HG03060 (cell line): Measurements from ENCODE around the gene GMEB1.
A peak's percentile ranks its signal among the peaks of the same experiment; 100 is the strongest.
"Not testable (repeated sequence)": the region's sequence is repeated elsewhere in the genome, so short reads cannot be mapped to it uniquely, and the experiment has no call there.

ENCODE experiments used
- ATAC-seq: cut with Tn5 transposase; IDR thresholded peaks from one replicate; pipeline ENCODE4 v1.9.1; 2021; ENCODE audit warnings: low read depth, moderate number of reproducible peaks; ENCODE audit not compliant: unreplicated experiment

The GMEB1 gene

DNA sequence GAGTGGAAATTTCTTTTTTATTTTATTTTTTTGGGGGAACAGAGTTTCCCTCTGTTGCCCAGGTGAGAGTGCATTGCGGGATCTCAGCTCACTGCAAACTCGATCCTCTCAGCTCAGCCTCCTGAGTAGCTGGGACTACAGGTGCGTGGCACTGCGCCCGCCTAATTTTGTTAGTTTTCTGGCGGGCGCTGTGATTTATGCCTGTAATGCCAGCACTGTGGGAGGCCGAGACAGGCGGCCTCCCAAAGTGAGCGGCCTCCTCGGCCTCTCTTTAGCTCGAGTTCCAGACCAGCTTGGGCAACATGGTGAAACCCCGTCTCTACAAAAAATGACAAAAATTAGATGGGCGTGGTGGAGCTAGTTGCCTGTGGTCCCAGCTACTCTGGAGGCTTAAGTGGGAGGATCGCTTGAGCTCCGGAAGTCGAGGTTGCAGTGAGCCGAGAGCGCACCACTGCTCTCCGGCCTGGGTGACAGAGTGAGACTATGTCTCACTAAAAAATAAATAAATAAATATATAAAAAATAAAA is 2.7 kb downstream of the GMEB1 start:
- ATAC-seq, result no peak

DNA sequence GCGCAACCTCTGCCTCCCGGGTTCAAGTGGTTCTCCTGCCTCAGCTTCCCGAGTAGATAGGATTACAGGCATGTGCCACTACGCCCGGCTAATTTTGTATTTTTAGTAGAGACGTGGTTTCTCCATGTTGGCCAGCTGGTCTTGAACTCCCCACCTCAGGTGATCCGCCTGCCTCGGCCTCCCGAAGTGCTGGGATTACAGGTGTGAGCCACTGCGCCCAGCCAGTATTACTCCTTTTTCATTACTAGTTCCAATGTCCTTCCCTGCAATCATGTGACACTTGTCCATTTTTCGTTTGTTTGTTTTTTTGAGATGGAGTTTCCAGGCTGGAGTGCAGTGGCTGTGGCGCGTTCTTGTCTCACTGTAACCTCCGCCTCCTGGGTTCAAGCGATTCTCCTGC is 4.4 kb downstream of the GMEB1 start:
- not testable (repeated sequence) for ATAC-seq

DNA sequence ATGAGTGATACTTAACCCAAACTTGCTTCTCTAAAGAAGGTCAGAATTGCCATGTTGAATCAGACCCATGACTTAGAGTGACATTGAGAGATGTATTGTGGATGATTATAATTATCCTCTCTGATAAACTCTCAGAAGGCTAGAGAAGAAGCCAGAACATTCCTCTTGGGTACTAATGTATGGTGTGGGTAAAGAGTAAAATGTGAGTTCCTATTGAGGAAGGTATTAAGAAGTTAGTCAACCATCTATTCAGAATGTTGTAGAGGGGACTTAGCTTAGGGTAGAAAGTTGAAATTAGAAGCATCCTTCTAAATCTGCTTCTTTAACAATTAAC is 7.3 kb downstream of the GMEB1 start:
- no peak for ATAC-seq

DNA sequence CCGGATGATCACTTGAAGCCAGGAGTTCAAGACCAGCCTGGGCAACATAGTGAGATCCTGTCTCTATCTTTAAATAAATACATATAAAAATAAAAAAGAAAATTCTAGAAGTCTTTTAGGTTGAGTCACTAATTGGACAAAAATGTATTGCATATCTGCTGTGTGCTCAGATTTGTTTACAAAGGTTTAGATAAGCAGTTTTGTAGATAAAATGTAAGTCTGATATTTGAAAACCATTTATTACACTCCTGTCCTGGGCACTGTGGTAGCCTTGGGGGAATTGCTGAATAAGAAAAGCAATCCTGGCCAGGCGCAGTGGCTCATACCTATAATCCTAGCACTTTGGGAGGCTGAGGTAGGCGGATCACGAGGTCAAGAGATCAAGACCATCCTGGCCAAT is 11.6 kb downstream of the GMEB1 start:
- ATAC-seq, result no peak

DNA sequence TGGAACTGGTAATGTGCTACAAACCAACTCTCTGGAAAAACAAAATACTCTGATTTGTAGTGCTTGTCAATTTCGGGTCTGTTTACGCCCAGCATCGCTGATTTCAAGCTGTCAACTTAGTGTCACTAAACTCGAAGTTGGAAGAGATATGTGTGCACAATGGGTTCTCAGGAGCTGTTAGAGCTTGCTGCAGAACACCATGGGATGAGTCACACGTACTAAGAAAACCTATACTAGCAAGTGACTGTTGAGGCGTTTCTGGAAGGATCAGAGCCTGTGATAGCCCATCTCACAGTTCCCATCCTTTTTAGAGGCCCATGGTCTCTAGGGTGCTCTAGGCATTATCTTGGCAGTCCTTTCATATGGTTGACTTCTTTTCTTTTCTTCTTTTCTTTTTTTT is 14.3 kb downstream of the GMEB1 start:
- no peak for ATAC-seq

DNA sequence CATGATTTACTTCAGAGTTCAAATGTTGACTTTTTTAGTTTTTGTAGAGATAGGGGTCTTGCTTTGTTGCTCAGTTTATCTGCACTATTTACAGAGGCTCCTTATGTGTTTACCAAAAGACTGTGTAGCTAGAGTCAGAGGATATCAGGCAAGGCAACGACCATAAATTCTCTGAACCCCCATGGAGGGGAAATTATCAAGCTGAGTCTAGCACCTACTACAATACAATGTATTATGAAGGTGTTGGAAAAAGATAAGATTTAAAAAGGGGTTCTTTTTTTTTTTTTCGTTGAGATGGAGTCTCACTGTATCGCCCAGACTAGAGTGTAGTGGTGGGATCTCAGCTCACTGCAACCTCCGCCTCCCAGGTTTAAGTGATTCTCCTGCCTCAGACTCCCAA is 16.4 kb downstream of the GMEB1 start:
- no peak for ATAC-seq

DNA sequence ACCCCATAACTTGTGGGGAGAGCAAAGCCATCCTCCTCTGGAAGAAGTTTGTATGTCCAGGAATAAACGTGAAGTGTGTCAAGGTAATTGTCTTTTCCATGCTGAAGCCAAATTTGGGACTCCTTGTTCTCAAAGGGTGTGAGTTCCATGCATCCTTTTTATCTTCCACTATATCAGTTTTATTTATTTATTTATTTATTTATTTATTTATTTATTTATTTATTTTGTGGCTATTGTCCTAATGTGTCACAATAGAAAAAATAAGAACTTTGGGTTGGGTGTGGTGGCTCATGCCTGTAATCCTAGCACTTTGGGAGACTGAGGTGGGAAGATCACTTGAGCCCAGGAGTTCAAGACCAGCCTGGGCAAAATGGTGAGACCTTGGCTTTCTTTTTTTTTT is 23.0 kb downstream of the GMEB1 start:
- not testable (repeated sequence) for ATAC-seq

DNA sequence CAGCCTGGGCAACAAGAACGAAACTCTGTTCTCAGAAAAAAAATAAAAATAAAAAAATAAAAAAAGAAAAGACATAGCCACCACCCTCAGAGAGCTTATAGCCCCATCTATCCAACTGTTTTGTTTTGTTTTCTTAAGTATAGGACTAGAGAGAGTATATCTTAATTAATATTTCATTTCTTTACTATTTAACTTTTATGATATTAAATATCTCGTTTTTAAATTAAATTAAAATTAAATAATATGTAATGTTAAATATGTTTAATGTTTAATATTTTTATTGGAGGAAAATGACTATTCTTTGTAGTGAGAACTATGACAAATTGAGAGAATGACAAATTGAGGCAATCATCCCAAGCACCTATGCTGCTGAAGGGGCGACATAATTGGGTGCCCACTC is 35.0 kb downstream of the GMEB1 start:
- ATAC-seq, result no peak

DNA sequence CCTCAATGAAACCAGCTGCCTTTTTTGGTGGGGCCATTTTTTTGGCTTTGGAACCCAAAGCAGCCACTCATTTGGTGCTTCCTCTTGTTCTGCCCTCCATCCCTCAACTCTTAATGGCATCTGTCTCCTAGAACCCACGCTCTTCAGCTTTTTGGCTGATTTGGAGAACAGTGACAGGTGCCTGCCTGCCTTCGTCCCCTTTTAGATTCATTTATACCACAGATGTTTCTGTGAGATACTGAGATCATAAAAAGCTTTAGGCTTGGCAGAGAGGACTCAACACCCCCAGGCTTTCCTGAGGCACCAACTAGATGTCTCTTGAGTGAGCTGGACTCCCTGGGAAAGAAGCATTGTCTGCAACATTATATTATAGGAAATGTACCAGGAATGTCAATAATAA is 47.8 kb downstream of the GMEB1 start:
- ATAC-seq, result no peak

DNA sequence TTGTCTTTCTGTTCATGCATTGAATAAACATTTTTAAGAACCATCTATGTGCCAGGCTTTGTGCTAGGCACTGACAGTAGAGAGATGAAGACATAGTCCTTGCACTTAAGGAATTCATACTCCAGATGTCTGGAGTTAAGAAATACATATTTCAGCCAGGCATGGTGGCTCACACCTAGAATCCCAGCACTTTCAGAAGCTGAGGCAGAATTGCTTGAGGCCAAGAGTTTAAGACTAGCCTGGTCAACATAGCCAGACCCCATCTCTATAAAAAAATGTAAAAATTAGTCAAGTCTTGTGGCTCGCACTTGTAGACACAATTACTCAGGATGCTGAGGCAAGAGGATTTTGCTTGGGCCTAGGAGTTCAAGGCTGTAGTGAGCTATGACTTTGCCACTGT is 49.6 kb downstream of the GMEB1 start:
- no peak for ATAC-seq

DNA sequence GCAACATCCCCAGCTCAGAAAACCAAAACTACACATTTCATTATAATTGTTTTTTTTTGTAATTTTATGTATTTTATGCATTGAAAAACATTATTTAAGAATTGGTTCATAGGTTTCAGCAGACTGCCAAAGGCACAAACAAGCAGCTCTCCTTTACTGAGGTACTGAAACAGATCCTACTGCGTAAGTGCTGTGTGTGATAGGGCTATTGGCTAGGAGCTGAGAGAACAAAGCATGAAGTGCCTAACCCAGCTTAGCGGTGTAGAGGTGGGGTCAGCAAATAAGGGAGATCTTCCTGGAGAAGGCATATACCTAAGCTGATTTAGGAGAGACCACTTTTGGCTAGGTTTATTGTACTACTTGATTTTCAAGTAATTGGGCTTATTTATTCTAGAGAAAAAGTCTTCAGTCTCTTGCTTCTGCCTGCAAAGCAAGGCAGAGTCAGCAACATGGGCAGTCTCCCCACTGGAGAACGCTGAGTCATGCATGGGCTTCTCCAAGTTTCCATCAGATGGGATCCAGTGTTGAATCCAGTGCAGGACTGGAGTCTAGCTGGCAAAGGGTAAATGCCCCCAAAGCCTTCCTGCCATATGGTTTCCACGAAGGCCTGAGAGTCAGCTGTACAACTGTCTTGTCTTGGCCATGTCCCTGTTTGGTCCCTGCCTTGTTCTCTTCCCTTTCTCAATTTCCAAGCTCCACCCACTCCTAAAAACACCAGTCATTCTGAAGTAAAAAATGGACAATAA is 50.2 kb downstream of the GMEB1 start:
- no peak for ATAC-seq

DNA sequence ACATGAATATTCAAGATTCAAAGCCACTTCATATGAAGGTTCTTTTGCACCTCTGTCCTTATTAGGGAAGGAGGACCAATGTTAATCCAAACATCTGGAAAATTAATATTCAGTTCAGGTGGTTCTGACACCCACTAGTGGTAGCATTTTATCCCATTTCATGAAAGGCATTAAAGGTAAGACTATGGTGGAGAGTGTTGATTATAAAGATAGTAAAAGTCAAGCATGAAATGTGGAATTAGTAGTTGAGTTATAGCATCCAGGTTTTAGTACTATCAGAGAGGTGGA is 50.7 kb downstream of the GMEB1 start:
- ATAC-seq, result no peak

DNA sequence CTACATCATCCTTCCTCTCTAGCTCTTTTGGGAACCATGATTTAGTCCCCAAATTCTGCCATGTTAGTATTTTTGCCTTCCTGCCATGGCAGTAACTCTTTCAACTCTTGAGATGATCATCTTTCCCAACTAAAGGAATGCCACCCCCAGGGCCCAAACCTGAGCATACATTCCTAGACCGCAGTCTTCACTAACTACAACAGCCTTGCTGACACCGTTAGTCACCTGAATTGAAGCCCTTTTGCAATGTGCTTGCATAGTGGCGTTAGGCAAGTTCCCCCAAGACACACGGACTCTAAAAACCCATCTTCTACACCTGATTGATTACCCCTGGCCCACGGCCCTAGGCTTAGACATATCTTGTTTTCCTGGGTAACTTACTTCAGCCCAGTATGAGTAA is 51.8 kb downstream of the GMEB1 start:
- no peak for ATAC-seq

DNA sequence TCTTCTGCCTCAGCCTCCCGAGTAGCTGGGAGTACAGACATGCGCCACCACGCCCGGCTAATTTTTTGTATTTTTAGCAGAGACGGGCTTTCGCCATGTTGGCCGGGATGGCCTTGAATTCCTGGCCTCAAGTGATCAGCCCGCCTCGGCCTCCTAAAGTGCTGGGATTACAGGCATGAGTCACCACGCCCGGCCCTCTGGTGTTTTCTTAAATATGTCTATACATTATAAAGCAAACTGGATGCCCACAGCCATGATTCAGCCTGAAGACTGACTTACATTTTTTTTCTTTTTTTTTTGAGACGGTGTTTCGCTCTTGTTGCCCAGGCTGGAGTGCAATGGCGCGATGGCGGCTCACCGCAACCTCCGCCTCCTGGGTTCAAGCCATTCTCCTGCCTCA is 53.3 kb downstream of the GMEB1 start:
- ATAC-seq, result not testable (repeated sequence)

DNA sequence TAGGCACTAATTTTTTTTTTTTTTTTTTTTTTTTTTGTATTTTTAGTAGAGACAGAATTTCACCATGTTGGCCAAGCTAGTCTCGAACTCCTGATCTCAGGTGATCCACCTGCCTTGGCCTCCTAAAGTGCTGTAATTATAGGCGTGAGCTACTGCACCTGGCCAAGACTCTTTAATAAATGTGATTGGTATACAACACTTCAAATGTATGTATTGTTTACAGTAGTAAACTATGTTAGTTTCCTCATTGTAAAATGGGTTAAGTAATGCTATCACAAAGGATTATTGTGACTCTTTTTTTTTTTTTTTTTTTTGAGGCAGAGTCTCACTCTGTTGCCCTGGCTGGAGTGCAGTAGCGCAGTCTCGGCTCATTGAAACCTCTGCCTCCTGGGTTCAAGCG is 56.8 kb downstream of the GMEB1 start:
- not testable (repeated sequence) for ATAC-seq

DNA sequence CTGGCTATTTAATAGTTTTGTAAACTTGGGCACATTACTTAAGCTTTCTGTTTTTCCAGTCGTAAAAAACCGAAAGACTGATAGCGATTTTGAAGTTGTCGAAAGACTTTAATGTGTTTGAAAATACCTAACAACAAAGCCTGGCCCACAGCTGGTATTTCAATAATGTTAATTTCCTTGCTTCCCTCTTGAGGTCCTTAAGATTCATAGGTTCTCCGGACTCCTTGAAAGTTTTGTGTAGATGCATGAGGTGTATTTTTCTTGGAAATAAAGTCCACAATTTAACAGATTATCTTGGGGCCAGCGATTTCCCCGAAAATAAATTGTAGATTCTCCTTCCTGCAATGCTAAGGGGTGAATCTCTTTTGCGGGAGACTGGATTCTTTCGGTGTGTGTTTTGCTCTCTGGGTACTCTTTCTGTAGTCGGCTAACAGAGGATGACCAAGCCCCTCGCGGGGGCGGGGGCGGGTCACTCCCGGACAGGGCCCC is 67.4 kb downstream of the GMEB1 start:
- ATAC-seq, result no peak

DNA sequence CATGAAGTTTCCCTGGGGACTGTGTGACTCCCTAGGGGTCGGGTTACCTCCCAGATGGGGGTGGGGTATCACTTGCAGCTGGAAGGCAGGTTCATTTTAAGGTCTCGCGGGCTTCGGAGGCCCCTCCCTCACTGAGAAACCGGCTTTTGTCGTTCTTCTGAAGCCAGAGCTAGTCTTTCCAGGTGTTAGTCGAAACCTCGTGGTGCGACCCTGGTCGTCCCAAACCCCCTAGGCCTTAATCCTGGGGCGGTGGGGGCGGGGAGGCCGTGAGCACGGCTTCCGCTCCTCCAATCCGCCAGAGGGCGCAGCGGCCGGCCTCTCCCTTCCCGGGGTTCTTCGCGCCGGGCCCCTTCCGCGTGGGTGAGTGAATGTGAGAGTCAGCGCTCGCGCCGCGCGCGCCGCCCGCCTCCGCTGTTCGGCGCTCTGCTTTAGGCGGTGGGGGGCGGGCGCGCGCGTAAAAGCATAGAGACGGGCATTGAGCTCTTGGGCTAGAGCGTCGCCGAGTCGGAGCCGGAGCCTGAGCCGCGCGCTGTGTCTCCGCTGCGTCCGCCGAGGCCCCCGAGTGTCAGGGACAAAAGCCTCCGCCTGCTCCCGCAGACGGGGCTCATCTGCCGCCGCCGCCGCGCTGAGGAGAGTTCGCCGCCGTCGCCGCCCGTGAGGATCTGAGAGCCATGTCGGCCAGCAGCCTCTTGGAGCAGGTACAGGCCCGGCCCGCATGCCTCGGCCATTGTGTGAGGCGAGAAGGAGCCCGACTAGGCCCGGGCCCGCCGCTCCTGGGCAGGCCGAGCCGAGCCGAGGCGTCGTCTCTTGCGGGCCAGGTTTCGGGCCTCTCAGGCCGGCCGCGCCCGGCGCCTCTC is 68.1 kb downstream of the GMEB1 start, which contains the start of gene YTHDF2:
YTHDF2 (plus strand) TSS at position 491 of the 857 bp plus-strand sequence; CDS start at position 672, 181 bp downstream.
- ATAC-seq, result peak; percentile 59

DNA sequence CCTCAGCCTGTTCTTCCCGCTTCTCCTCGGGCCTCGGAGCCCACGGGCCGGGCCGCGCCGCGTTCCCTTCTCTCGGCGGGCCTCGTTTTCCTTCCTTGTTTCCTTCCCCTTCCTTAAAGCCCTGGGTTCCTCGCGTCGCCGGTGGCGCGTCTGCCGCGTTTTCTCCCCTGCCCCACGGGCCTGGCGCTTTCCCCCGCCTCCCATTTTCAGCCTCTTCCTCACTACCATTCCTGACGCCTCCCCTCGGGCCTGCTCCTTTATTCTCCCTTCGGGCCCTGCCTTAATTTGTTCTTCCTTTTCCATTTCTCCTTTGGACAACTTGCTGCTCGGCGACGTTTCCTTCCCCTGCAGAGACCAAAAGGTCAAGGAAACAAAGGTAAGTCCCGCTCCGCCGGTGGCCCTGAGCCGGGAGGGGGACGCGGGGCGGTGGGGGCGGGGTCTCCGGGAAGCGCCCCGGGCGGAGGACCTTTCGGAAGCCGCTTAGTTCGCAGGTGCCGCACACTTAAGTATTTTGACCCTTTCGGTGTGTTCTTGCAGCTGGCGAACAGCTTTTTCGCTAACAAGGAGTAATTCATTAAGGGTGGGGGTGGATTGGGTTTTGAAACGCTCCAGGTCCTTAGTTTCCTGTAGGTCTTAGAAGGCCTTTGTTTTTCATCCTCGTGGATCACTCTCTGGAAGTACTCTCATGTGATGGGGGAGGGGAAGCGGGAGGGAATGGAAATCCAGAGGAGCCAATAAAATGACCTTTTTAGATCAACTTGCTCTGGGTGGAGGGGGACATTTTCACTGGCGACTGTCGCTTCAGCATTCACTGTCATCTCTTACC is 68.9 kb downstream of the GMEB1 start:
- no peak for ATAC-seq

DNA sequence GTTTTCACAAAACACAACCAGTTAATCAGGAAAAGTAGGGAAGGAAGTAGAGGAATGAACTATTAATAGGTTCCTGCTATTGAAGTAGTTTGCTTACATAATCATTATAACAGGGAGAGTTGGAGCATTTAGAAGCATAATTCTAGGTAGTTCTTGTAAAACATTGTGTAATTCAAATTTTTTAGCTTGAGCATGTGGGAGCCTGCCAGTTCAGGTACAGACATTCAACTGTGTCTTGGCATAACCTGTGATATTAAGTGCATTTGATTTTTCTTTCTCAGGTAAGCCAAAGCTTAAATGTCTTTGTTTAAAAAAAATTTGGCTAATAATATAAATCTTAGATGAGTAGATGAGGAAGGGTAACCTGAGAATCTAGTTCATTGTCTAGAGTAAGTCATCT is 71.5 kb downstream of the GMEB1 start:
- ATAC-seq, result no peak

DNA sequence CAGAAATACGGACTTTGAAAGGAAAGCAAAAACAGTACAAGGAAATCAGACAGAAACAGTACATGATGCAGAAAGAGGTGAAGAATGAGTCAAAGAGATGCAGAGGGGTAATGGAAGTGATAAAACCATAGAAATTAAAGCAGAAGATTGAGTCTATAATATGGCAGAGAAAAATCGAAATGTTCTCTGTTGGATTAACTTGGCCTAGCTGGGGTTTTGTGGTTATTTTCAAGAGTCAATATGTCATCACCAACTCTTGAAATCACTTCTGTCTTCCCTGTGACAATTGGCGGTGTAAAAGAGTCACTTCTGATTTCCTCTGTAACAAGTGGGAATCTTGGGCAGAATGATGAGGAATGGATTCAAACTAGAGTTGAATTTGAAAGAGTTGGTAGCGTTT is 75.6 kb downstream of the GMEB1 start:
- no peak for ATAC-seq

DNA sequence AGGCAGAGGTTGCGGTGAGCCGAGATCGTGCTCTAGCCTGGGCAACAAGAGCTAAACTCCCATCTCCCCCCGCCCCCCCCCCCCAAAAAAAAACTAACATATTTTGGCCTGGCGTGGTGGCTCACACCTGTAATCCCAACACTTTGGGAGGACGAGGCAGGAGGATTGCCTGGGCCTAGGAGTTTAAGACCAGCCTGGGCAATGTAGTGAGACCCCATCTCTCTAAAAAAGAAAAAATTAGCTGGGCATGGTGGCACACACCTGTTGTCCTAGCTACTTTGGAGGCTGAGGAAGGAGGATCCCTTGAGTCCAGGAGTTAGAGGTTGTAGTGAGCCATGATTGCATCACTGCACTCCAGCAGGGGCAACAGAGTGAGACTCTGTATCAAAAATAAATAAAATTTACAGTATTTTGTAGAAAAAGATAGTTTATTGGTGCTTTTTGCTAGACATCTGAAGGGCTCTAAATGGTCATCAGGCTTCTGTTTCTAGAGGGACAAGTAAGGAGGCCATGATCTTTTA is 77.1 kb downstream of the GMEB1 start:
- ATAC-seq, result no peak
